ENCODE measurements around the gene ACAD8. TPM values are rescaled to one million over a fixed set of nuclear protein-coding genes. Genes with fewer than 3 reads are reported as not detected.

The ACAD8 gene
- total and polyA plus RNA-seq, 10 of the 15 experiments (the other 5 are each of a cell fraction or from before 2014, with no cell fraction given): 9.9 to 34.8 (median 22.2) TPM

GRCh38 chr11:134207538-134208239 lies 45.7 kb upstream of the ACAD8 start:
- DNase-seq (ENCODE audit: low read depth, low spot score): no peak
- Histone ChIP-seq H3K27ac (ENCODE audit: control insufficient read depth, insufficient read depth) (no peak overlapping the region), H3K36me3 (ENCODE audit: control insufficient read depth in 2 of 2, insufficient read depth in 2 of 2, low read length in 1 of 2) (peaks cover 10 to 29% of the 10 kb centered on the region in 2 experiments), H3K79me2 (ENCODE audit: control insufficient read depth, insufficient read depth, low read length) (no peaks in the 10 kb centered on the region; the same call in none of the 2 replicates), H3K4me3 (no peak overlapping the region), H3K4me1 (ENCODE audit: control insufficient read depth, insufficient read depth, low read length) (no peaks in the 10 kb centered on the region), H2AFZ (ENCODE audit: control insufficient read depth, low read depth, low read length) (no peak overlapping the region), H3K9me3 (replicated peaks; ENCODE audit: control insufficient read depth, insufficient read depth, low read length) (no peaks in the 10 kb centered on the region), H3K4me2 (ENCODE audit: control insufficient read depth, insufficient read depth) (no peak overlapping the region), H3K27me3 (replicated peaks in 1 of 2; ENCODE audit: control insufficient read depth in 2 of 2, insufficient read depth in 2 of 2, low read length in 1 of 2) (no peaks in the 10 kb centered on the region), H3K9ac (ENCODE audit: control insufficient read depth, insufficient read depth, low read length) (no peak overlapping the region), H4K20me1 (ENCODE audit: control insufficient read depth, insufficient read depth) (no peaks in the 10 kb centered on the region; the same call in 1 of the 2 replicates)
- FAIRE-seq: no peak
- ChIA-PET SMC1A (ENCODE audit: uncharacterized antibody, unreplicated experiment) (interaction anchor here (0.9 to 1.7 kb wide), 3 partner anchors 17 to 55 kb away, joined by 3 to 10 read pairs (median 3); partner anchors contain the start of gene VPS26B), POLR2A (interaction anchor here (0.9 kb wide), 1 partner anchor 46 kb away, joined by 3 read pairs; the partner anchor contains the start of genes ACAD8 and THYN1), RAD21 (ENCODE audit: unreplicated experiment) (interaction anchor here (0.7 to 1.4 kb wide), 7 partner anchors 16 to 425 kb away, joined by 3 to 8 read pairs (median 3); partner anchors contain the start of genes NCAPD3 and VPS26B), CTCF (interaction anchor here (0.7 to 6.7 kb wide), 21 partner anchors 9 to 71 kb away, joined by 3 to 56 read pairs (median 4); partner anchors contain the start of genes ACAD8, THYN1 and VPS26B)
- intact Hi-C loops (cut with micrococcal nuclease; ENCODE audit: unreplicated experiment) (loop anchor here (2.0 to 10.0 kb wide), 3 partner anchors 15 to 147 kb away; partner anchors contain the start of genes ACAD8, NCAPD3 and THYN1), in situ Hi-C loops (cut with MboI) (no loop called here)
- WGBS (ENCODE audit: insufficient coverage, insufficient replicate concordance, low lambda C conversion rate, missing lambda C conversion rate): 76% methylated on average over 16 of the region's 16 CpGs
- no TSS peak for BruUV-seq (replicated peaks)
- ATAC-seq: peak; percentile 62
- TF ChIP-seq CEBPB (IDR thresholded peaks at IDR 0.05; ENCODE audit: borderline replicate concordance in 1 of 2, low read depth in 2 of 2, low read length in 2 of 2): no peak
- TF ChIP-seq REST (IDR thresholded peaks at IDR 0.05; ENCODE audit: low read depth, low read length): no peak
- peak; percentile 64; the same call in 1 of the 2 replicates for TF ChIP-seq HDGF (IDR thresholded peaks at IDR 0.05)
- TF ChIP-seq CEBPZ (IDR thresholded peaks at IDR 0.05; ENCODE audit: low read depth, low read length): no peak
- no peak for TF ChIP-seq ZBTB11 (CRISPR knock-in tag; IDR thresholded peaks at IDR 0.05)
- TF ChIP-seq IRF3 (IDR thresholded peaks at IDR 0.05): no peak
- TF ChIP-seq RB1 (IDR thresholded peaks at IDR 0.05; ENCODE audit: borderline replicate concordance): no peak
- 0 out of 2 replicates have a peak, but pooled peaks have one; percentile 21 for TF ChIP-seq YY1 (IDR thresholded peaks at IDR 0.05; ENCODE audit: low read depth, low read length)
- TF ChIP-seq SMC3 (IDR thresholded peaks at IDR 0.05; ENCODE audit: borderline replicate concordance, low read length): peak; percentile 12; the same call in 1 of the 2 replicates
- TF ChIP-seq RAD21 (IDR thresholded peaks at IDR 0.05; ENCODE audit: insufficient read depth, low read depth, low read length): 0 out of 2 replicates have a peak, but pooled peaks have one; percentile 26

All from GM12878 (cell line).